MCF 10A (cell line): Measurements from ENCODE around the gene WDR18. TPM values are rescaled to one million over a fixed set of nuclear protein-coding genes. Genes with fewer than 3 reads are reported as not detected.

Source experiments
- BruUV-seq: library from RNA; stranded (reverse); fragments of 400-500 nt; replicated peaks from 2 replicates; lab custom pipeline; 2021; lab: Mats Ljungman, UMichigan
- CTCF ChIA-PET: fragments of 300-600 bp; sonication (Branson Sonifier 250); formaldehyde crosslinking; extraction: SDS; loops from one replicate; lab custom pipeline; 2021; ENCODE audit warnings: antibody characterized with exemption, inconsistent platforms; lab: Yijun Ruan, JAX
- POLR2A ChIA-PET: fragments of 300-600, 350-650 bp; sonication (Branson Sonifier 250); formaldehyde crosslinking; extraction: SDS; loops from one replicate; lab custom pipeline; 2020; ENCODE audit warnings: antibody characterized with exemption, inconsistent platforms; lab: Yijun Ruan, JAX
- DNase-seq: peaks from one replicate; pipeline ENCODE4 v3.0.0-alpha.2; 2018; ENCODE audit not compliant: unreplicated experiment
- H3K27ac Mint-ChIP-seq: one replicate; pipeline ENCODE4 v1.8.0; 2022; ENCODE audit warnings: mild to moderate bottlenecking, low read depth, mixed read lengths; ENCODE audit not compliant: unreplicated experiment
- H3K27me3 Mint-ChIP-seq: one replicate; pipeline ENCODE4 v1.8.0; 2022; ENCODE audit warnings: mixed read lengths; ENCODE audit not compliant: insufficient read depth, unreplicated experiment
- H3K36me3 Mint-ChIP-seq: one replicate; pipeline ENCODE4 v1.8.0; 2022; ENCODE audit warnings: mild to moderate bottlenecking, moderate library complexity, mixed read lengths; ENCODE audit not compliant: insufficient read depth, unreplicated experiment
- H3K4me1 Mint-ChIP-seq: one replicate; pipeline ENCODE4 v1.8.0; 2022; ENCODE audit warnings: mixed read lengths; ENCODE audit not compliant: insufficient read depth, unreplicated experiment
- H3K4me3 Mint-ChIP-seq: one replicate; pipeline ENCODE4 v1.8.0; 2022; ENCODE audit warnings: mild to moderate bottlenecking, moderate library complexity, mixed read lengths; ENCODE audit not compliant: unreplicated experiment
- H3K9me3 Mint-ChIP-seq: one replicate; pipeline ENCODE4 v1.8.0; 2022; ENCODE audit warnings: mixed read lengths; ENCODE audit not compliant: unreplicated experiment
- intact Hi-C: fragments of 100-400 bp; cut with micrococcal nuclease; formaldehyde crosslinking; loops from 2 replicates; pipeline ENCODE4 v1.14.1; 2022
- total RNA-seq: library from RNA; stranded (reverse); gene quantifications from 2 replicates; pipeline ENCODE4 v1.2.3, GENCODE V29; 2022
- TF ChIP-seq, protein P1 (sequence below): fragments of 200-600 bp; IDR thresholded peaks from one replicate; pipeline ENCODE4 v1.8.0; 2022; ENCODE audit warnings: antibody characterized with exemption, mild to moderate bottlenecking; ENCODE audit not compliant: unreplicated experiment

WDR18 gene
- total RNA-seq, 1 experiment from 2014 or later = 96.7 TPM

GRCh38 chr19:1011831-1012333 lies 27.7 kb downstream of the WDR18 start:
- intact Hi-C loops = no loop called here
- ChIA-PET CTCF (interaction anchor here (1.4 kb wide), 1 partner anchor 8 kb away, joined by 5 read pairs; no protein-coding TSS in a partner anchor), POLR2A (no interaction called here)
- Mint-ChIP-seq H3K36me3 (peaks cover 30% of the 10 kb centered on the region), H3K9me3 (no peaks in the 10 kb centered on the region), H3K4me1 (peaks cover 4% of the 10 kb centered on the region), H3K27ac (no peak overlapping the region), H3K27me3 (no peaks in the 10 kb centered on the region), H3K4me3 (no peak overlapping the region)
- TF ChIP-seq, protein P1, sequence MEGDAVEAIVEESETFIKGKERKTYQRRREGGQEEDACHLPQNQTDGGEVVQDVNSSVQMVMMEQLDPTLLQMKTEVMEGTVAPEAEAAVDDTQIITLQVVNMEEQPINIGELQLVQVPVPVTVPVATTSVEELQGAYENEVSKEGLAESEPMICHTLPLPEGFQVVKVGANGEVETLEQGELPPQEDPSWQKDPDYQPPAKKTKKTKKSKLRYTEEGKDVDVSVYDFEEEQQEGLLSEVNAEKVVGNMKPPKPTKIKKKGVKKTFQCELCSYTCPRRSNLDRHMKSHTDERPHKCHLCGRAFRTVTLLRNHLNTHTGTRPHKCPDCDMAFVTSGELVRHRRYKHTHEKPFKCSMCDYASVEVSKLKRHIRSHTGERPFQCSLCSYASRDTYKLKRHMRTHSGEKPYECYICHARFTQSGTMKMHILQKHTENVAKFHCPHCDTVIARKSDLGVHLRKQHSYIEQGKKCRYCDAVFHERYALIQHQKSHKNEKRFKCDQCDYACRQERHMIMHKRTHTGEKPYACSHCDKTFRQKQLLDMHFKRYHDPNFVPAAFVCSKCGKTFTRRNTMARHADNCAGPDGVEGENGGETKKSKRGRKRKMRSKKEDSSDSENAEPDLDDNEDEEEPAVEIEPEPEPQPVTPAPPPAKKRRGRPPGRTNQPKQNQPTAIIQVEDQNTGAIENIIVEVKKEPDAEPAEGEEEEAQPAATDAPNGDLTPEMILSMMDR = no peak
- no peak for DNase-seq
- BruUV-seq = no TSS peak

DNA sequence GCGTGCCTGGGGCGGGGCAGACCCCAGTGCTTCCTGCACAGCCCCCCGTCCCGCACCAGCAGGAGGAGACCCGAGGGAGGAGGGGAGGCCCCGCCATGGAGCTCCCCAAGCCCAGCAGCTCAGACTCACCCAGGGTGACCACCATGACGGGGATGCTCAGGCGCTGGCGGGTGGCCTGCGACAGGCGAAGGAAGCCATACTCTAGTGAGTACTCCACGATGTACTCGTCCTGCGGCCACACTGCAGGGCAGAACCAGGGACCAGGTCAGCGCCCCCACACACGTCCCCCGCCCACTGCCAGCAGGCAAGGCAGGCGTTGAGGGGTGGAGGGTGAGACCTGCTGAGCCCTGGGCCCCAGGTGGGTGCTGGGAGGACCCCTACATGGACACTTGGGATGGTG lies 28.2 kb downstream of the WDR18 start:
- ChIA-PET CTCF (interaction anchor here (1.4 kb wide), 1 partner anchor 8 kb away, joined by 5 read pairs; no protein-coding TSS in a partner anchor), POLR2A (no interaction called here)
- DNase-seq = no peak
- TF ChIP-seq, protein P1 = no peak
- Mint-ChIP-seq H3K27ac (no peak overlapping the region), H3K4me3 (no peak overlapping the region), H3K36me3 (peaks cover 35% of the 10 kb centered on the region), H3K9me3 (no peaks in the 10 kb centered on the region), H3K4me1 (peaks cover 9% of the 10 kb centered on the region), H3K27me3 (no peaks in the 10 kb centered on the region)
- BruUV-seq = no TSS peak
- intact Hi-C loops = no loop called here

DNA sequence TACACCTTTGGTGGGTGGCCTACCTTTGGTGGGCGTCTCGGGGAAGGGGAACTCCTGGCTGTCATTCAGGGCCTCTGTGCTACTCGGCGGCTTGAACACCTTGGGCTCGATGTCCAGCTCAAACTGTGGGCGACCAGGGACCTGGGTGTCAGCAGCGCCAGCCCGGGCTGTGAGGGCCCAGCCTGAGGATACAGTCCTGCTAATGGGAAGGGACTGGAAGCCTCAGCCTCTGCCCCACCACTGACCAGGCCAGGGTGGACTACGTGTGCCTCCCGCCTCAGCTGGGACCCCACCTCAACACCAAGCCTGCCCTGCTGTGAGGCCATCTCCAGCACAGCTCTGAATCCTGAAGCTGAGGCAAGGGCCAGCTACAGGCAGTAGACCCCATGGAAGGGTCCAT lies 29.1 kb downstream of the WDR18 start:
- Mint-ChIP-seq H3K36me3 (peaks cover 39% of the 10 kb centered on the region), H3K27ac (no peak overlapping the region), H3K9me3 (no peaks in the 10 kb centered on the region), H3K4me3 (no peak overlapping the region), H3K4me1 (peaks cover 17% of the 10 kb centered on the region), H3K27me3 (no peaks in the 10 kb centered on the region)
- intact Hi-C loops = no loop called here
- BruUV-seq = no TSS peak
- POLR2A ChIA-PET = no interaction called here
- no peak for DNase-seq
- TF ChIP-seq, protein P1 = no peak
- CTCF ChIA-PET = interaction anchor here (0.9 to 1.4 kb wide), 2 partner anchors 9 to 31 kb away, joined by 3 to 5 read pairs; no protein-coding TSS in a partner anchor

- Mint-ChIP-seq H3K27ac (no peak overlapping the region), H3K9me3 (no peaks in the 10 kb centered on the region), H3K36me3 (peaks cover 39% of the 10 kb centered on the region), H3K27me3 (no peaks in the 10 kb centered on the region), H3K4me1 (peaks cover 17% of the 10 kb centered on the region), H3K4me3 (no peak overlapping the region)
- TF ChIP-seq, protein P1 = no peak
- BruUV-seq = no TSS peak
- intact Hi-C loops = no loop called here
- CTCF ChIA-PET = interaction anchor here (0.7 kb wide), 1 partner anchor 359 kb away, joined by 4 read pairs; no protein-coding TSS in a partner anchor
- POLR2A ChIA-PET = interaction anchor here (0.7 kb wide), 1 partner anchor 13 kb away, joined by 3 read pairs; no protein-coding TSS in a partner anchor
- DNase-seq = no peak
Observed at GRCh38 chr19:1014161-1015060, 30.3 kb downstream of the WDR18 start.
